Measurements from ENCODE around the gene TM4SF5.
A peak's percentile ranks its signal among the peaks of the same experiment; 100 is the strongest.

TM4SF5 gene, protein sequence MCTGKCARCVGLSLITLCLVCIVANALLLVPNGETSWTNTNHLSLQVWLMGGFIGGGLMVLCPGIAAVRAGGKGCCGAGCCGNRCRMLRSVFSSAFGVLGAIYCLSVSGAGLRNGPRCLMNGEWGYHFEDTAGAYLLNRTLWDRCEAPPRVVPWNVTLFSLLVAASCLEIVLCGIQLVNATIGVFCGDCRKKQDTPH

DNA sequence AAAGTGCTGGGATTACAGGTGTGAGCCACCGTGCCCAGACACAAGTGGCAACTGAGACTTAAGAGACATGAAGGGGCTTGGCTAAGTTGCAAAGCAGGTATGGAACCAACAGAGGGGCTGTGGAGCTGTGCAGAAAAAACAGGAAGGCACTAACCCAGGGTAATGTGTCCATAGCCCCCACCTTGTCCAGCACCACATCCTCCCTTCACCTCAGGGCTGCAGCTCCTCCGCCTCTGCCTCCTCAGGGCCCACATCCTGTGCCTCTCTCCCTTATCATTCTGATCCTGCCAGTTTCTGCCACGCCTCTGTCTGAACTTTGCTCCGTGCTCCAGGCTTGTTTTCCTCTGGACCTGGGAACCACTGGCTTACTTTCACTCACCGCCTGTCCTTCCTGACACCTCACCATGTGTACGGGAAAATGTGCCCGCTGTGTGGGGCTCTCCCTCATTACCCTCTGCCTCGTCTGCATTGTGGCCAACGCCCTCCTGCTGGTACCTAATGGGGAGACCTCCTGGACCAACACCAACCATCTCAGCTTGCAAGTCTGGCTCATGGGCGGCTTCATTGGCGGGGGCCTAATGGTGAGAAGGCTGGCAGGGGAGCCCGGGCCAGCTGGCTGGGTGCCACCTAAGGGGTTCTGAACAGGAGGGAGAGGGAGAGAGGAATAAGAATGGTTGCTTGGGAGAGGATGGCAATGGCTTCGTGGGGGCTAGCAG is at the start of gene TM4SF5:
TM4SF5 (plus strand) TSS at position 368 of the 716 bp plus-strand sequence; CDS start at position 405, 37 bp downstream.
- H3K4me3 ChIP-seq (ENCODE audit: low read depth, low read length), result no peak within 1 kb of the TSS

DNA sequence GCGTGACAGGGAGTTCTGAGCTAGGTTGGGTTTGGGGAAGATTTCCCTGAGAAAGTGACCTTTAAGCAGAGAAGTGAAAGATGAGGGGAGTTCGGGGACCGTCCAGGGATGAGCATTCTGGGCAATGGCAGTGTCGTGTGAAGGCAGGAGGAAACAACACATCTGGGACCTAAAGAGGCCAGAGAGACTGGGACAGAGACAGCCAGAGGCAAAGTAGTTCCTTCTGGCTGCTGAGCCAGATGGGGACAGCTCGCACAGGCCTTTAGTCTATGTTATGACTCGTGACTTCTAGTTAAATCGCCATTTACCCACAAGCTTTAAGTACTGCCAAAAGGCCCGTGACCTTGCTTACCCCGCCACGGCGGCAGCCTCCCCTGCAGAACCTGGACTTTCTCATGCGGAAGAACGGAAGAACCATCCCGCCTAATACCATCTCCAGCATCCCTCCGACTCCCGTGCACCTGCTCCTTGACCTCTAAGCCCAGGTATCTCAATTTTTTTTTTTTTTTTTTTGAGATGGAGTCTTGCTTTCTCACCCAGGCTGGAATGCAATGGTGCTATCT is 48.9 kb upstream of the TM4SF5 start:
- H3K4me3 ChIP-seq (ENCODE audit: low read depth, low read length), result no peak overlapping the region

DNA sequence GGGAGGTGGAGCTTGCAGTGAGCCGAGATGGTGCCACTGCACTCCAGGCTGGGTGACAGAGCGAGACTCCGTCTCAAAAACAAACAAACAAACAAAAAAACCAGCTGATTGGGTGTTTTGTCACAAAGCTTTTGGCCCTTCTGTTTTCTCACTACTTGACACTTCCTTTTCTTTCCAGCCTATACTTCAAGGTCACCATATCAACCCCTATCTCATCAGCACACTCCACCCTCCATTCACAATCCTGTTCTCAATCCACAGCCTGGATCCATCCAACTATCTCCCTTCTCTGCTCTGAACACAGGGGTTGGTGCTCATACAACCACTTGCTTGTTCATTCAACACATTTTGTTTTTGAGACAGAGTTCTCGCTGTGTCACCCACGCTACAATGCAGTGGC is 47.0 kb upstream of the TM4SF5 start:
- no peak overlapping the region for H3K4me3 ChIP-seq (ENCODE audit: low read depth, low read length)

DNA sequence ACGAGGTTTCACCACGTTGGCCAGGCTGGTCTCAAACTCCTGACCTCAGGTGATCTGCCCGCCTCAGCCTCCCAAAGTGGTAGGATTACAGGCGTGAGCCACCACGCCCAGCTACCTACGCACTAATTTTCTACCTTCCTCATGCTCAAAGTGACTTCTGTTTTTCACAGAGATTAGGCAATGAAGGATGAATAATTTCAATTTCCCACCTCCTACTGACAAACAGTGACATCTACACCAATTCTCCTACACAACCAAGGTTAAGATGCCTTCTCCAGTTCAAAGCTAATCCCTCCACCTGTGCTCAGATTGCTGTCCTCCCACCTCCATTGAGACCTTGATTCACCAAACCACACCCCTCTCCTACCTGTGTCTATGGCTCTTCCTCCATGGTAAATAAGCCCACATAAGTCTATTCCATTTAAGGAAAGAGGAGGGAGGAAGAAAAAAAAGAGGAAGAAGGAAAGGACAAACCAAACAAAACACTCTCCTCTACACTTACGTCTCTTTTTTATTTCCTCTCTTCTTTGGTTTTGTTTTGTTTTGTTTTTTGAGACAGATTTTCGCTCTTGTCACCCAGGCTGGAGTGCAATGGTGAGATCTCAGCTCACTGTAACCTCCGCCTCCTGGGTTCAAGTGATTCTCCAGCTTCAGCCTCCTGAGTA is 45.9 kb upstream of the TM4SF5 start:
- no peak overlapping the region for H3K4me3 ChIP-seq (ENCODE audit: low read depth, low read length)

DNA sequence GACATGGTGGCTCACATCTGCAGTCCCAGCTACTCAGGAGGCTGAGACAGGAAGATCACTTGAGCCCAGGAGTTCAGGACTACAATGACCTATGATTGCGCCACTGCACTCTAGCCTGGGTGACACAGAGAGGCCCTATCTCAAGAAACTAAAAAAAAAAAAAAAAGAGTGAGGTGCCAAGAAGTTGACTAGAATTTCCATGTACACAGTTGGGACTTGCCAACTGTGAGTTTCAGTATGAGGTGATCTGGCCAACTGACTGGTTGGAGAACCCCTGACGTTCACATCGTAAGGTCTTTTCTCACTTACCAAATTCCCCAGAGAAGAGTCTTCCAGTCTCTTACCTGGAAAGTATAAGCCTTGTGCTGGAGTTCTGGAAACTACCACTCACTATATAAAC is 43.6 kb upstream of the TM4SF5 start:
- H3K4me3 ChIP-seq (ENCODE audit: low read depth, low read length), result no peak overlapping the region

DNA sequence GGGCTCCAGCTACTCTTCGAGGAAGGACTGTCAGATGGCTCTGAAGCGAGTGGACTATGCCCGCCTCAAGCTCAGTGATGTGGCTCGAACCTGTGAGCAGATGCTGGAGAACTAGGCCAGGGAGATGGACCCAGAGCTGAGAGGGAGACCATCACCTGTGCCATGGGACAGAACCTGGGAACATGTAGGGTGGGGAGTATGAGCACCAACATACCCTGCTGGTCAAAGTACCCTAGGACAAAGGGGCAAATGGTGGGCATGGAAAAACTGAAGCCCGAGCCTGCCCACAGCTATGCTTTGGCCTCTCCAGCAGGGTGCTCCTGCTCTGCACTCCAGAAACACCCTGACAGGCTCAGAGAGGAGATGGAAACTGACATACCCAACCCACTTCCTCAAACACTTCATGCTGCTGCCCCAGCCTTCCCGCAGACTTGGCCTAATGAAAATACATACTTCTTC is 38.6 kb upstream of the TM4SF5 start:
- no peak overlapping the region for H3K4me3 ChIP-seq (ENCODE audit: low read depth, low read length)

DNA sequence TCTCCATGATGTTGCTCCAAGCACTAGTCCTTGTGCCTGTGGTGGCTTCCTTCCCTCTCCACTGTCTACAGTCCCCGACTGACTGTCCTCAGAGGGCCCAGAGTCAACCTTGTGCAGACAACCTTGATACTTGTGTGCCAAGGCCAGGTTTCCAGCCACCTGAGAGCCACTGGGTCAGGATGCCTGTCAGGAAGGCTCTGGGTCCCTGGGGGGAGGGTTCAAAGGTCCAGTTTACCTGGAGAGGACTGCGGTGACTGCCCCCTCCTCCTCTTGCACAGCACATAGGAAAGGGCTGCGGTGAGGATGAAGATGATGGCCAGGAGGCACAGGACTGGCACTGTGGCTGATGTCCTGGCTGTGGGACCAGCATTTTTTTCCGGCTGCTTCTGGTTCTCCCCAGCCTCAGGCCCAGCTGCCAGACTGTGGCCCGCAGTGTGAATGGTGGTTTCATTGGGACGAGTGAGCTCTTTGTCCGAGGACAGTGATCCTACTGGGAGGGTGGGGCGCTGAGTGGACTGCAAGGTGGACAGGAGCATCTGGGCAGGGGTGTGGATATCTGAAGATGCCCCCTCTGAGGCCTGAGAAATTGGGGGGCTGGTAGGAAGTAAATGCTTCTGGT is 36.7 kb upstream of the TM4SF5 start:
- H3K4me3 ChIP-seq (ENCODE audit: low read depth, low read length), result no peak overlapping the region

DNA sequence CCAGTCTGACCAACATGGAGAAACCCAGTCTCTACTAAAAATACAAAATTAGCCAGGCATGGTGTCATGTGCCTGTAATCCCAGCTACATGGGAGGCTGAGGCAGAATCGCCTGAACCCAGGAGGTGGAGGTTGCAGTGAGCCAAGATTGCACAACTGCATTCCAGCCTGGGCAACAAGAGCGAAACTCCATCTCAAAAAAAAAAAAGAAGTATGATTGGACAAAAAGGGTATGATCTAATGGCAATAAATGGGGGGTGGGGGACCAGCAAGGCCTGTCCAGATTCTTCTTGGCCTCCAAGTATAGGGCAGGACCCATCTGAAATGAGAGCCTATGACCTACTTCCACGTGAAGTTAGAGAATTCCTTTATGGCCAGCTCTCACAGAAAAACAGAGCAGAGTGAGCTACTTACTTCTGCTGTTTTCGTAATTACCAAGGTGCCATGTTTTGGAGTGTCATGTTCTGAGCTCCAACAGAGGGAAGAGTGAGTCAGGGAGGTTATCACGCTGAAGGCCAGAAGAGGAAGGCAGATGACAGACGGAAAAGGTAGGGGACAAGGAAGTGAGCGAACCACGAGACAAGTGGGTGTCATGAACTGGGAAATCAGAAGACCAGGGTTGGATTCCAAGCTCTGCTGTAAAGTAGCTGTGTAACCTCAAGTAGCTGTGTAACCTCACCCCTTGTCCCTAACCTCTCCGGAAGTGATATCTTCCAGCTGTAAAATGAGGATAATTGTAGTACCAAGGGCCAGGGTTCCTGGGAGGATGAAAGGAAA is 35.6 kb upstream of the TM4SF5 start:
- H3K4me3 ChIP-seq (ENCODE audit: low read depth, low read length), result no peak overlapping the region

DNA sequence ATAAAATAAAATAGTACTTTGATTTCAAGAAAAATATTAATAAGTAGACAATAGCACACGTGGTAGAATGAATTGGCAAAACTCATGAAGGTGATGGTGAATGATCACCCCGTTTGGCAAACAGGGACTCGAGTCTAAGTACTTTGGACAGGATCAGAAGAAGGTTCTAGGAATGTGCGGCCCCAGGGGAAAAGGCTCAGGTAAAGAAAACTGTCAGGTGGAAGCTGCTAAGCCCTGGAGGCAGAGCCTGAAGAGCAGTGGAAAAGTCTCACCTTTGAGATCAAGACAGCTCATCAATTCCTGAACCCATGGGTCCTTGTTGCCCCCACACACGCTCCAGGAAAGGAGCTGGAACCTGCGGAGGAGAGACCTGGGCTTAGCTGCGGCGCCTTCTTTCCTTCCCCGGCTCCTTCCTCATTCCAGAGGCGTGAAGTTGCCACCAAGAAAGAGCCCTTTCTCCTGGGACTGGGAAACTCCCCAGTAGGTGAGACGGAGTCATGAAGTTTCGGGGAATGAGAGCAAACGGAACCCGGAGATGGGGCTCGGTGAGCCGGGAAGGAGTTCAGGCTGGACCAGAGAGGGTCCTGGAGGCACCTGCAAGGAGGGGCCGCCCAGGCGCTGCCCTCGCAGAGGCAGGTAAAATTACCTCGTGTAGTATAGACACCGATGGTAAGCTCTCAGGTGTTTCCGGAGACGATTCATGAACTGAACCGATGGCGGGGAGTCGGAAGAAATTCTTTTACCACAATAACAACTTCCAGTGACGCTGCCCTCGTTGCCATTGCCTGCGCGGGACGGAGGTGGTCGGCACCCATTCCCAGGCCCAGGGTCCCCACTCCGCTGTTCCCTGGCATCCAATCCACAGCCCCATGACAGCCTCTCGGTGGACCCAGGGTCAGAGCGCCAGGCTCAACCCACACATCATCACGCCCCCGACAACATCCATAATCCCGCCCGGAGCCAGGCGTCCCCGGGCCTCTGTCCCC is 33.3 kb upstream of the TM4SF5 start:
- peak overlapping the region; percentile 53 for H3K4me3 ChIP-seq (ENCODE audit: low read depth, low read length)

DNA sequence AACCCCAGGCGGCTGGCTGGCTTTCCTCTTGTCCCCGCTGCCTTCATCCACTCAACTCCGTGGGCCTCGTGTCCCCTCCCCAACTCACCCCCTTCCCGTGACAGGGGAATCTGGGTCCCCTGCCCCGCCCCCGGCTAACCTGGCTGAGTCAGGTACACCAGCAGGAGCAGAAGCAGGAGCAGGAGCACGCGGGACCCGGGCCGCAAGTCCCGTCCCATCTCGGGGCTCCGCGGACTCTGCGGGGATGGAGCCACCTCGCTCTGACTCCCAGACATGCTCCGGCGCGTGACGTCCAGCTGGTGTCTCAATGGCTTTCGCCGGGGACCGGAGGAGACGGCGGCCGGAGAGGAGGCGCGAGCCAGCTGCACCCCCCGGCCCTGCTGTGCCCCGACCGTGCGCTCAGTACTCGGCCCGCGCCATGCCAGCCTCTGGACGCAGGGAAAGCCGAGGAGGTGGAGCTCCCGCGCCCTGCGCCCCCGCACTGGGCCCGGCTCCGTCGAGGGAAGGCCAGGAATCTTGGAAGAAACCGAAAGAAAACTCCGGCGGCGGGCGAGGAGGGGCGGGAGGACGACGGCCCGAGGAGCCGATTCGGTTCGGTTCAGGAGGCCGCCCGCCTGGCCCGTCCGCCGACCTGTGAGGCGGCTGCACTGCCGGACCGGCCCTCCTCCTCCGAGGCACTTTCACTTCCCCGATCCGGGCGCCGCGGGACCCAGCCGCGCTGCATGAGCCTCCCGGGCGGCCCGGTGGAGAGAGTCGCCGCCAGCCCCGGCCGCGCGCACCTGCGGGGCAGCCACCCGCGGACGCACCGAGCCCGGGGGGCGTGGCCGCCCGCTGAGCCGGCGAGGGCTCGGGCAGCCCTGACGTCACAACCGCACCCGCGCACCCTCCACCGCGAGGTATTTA is 32.3 kb upstream of the TM4SF5 start, which contains the start of the genes CXCL16 and ZMYND15:
CXCL16 (minus strand) TSS at position 807 of the 903 bp plus-strand sequence; CDS start at position 218, 589 bp downstream.
ZMYND15 (plus strand) TSS at position 712 of the 903 bp plus-strand sequence. CDS start 716 bp downstream, outside the sequence.
- peak within 1 kb of the TSS; percentile 53 for H3K4me3 ChIP-seq (ENCODE audit: low read depth, low read length)

DNA sequence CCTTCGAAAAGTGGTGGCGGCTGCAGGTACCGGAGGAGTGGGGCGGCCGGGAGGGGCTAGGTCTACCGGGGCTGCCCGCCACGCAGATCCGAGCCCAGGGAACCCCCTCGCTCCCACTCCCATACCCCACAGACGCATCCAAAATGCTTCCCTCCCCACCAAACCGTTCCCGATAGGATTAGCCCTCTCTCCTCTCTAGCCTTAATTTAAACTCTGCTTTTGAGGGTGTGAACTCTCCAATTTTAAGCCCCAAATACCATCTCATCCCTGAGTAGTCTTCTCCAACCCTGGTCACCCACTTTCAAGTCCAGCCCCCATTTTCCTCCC is 31.7 kb upstream of the TM4SF5 start:
- peak overlapping the region; percentile 53 for H3K4me3 ChIP-seq (ENCODE audit: low read depth, low read length)

DNA sequence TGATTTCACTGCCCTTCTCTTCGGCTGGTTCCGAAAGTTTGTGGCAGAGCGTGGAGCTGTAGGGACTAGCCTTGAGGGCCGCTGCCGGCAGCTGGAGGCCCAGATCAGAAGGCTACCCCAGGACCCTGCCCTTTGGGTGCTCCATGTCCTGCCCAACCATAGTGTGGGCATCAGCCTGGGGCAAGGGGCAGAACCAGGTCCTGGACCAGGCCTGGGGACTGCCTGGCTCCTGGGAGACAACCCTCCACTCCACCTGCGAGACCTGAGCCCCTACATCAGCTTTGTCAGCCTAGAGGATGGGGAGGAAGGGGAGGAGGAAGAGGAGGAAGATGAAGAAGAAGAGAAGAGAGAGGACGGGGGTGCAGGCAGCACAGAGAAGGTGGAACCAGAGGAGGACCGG is 31.1 kb upstream of the TM4SF5 start:
- H3K4me3 ChIP-seq (ENCODE audit: low read depth, low read length), result no peak overlapping the region

DNA sequence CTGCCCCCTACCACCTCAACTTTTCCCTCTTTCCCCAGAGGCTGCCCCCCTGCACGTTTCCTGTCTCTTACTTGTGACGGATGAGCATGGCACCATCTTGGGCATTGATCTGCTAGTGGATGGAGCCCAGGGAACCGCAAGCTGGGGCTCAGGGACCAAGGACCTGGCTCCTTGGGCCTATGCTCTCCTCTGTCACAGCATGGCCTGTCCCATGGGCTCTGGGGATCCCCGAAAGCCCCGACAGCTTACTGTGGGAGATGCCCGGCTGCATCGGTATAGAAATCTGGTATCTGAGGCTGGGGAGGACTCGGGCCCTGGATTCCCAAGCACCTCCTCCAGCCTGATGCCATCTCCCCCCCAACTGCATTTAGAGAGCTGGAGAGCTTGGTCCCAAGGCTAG is 30.1 kb upstream of the TM4SF5 start:
- no peak overlapping the region for H3K4me3 ChIP-seq (ENCODE audit: low read depth, low read length)

DNA sequence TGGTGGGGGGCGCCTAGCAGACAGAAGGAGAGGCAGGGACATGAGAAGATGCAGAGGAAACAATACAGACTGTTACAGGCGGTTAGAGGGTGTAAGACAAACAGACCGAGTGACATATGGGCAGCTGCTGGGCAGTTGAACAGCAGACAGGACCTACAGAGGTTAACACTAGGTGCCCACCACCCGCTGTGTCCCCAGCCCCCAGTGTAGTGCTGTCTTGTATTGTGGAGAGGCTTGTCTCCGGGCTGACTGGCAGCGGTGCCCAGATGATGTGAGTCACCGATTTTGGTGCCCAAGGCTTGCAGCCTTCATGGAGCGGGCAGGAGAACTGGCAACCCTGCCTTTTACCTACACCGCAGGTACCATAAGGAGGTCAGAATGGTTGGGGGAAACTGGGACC is 29.6 kb upstream of the TM4SF5 start:
- H3K4me3 ChIP-seq (ENCODE audit: low read depth, low read length), result no peak overlapping the region

DNA sequence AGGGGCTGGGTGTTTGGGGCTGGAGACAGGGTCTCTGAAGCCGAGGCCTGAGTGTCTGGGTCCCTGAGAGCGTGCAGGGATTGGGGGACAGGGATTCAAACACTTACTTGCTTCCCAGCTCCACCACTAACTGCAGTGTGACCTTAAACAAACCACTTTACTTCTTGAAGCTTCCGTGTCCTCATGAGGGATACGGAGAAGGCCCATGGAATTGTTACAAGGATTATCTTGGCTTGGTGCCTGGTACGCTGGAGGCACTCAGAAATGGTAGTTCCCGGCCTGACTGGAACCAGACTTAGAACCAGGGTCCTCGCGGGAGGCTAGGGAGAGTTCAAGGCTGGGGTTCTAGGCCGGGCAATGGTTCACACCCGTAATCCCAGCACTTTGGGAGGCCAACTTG is 29.1 kb upstream of the TM4SF5 start:
- no peak overlapping the region for H3K4me3 ChIP-seq (ENCODE audit: low read depth, low read length)

DNA sequence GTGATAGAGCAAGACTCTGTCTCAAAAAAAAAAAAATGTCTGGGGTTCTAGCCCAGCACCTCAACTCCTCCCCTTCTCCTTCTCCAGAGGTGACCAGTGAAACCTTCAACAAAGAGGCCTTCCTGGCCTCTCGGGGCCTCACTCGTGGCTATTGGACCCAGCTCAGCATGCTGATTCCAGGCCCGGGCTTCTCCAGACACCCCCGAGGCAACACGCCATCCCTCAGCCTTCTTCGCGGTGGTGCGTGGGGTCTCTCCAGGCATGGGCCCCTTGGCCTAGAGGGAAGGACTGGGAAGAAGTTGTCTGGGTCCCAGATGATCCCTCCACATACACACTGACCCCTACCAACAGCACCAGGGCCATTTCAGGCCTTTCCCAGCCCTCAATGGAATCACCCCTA is 28.5 kb upstream of the TM4SF5 start:
- H3K4me3 ChIP-seq (ENCODE audit: low read depth, low read length), result no peak overlapping the region

DNA sequence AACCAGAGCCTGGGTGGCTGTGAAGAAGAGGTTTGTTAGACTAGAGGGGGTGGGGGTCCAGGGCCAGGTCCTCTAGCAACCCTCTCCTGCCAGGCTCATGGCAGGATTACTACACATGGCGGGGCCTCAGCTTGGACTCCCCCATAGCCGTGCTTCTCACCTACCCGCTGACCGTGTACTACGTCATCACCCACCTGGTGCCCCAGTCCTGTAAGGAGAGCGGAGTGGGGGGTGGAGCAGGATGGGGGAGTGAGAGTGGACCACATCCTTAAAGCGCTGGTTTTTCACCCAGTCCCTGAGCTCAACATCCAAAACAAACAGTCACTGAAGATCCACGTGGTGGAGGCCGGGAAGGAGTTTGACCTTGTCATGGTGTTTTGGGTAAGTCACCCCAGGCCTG is 27.8 kb upstream of the TM4SF5 start:
- no peak overlapping the region for H3K4me3 ChIP-seq (ENCODE audit: low read depth, low read length)

Data from iPS-11a (cell line).